NT2/D1 (cell line): ENCODE measurements around the gene ARHGEF10L.

Source experiments
- DNase-seq: peaks from one replicate; pipeline ENCODE4 v3.0.0-alpha.2; 2011; ENCODE audit warnings: low read depth, low spot score
- H3K27me3 ChIP-seq: 2 replicates; pipeline ENCODE4 v1.6.0; 2011; ENCODE audit warnings: mild to moderate bottlenecking; ENCODE audit not compliant: insufficient read length, insufficient read depth
- H3K36me3 ChIP-seq: 2 replicates; pipeline ENCODE4 v1.6.1; 2011; ENCODE audit warnings: mild to moderate bottlenecking, low read length, mixed read lengths; ENCODE audit not compliant: insufficient read depth, insufficient read length
- H3K4me1 ChIP-seq: 2 replicates; pipeline ENCODE4 v1.5.1; 2011; ENCODE audit not compliant: insufficient read depth, insufficient read length
- H3K4me3 ChIP-seq: 2 replicates; pipeline ENCODE4 v1.5.1; 2011; ENCODE audit warnings: low read depth; ENCODE audit not compliant: insufficient read length
- H3K9ac ChIP-seq: 2 replicates; pipeline ENCODE4 v1.6.0; 2011; ENCODE audit warnings: low read depth; ENCODE audit not compliant: insufficient read length
- H3K9me3 ChIP-seq: 2 replicates; pipeline ENCODE4 v1.5.1; 2011; ENCODE audit warnings: mild to moderate bottlenecking, low read length; ENCODE audit not compliant: insufficient read depth
- SUZ12 ChIP-seq: IDR thresholded peaks from 2 replicates; pipeline ENCODE4 v1.6.1; 2011; ENCODE audit not compliant: insufficient read length, insufficient read depth; ENCODE audit errors: extremely low read depth
- YY1 ChIP-seq: IDR thresholded peaks from 2 replicates; pipeline ENCODE4 v1.6.1; 2011; ENCODE audit not compliant: insufficient read length, insufficient read depth
- ZNF274 ChIP-seq: IDR thresholded peaks from 2 replicates; pipeline ENCODE4 v1.6.1; 2011; ENCODE audit warnings: mild to moderate bottlenecking, low read depth, low read length

ARHGEF10L gene

DNA sequence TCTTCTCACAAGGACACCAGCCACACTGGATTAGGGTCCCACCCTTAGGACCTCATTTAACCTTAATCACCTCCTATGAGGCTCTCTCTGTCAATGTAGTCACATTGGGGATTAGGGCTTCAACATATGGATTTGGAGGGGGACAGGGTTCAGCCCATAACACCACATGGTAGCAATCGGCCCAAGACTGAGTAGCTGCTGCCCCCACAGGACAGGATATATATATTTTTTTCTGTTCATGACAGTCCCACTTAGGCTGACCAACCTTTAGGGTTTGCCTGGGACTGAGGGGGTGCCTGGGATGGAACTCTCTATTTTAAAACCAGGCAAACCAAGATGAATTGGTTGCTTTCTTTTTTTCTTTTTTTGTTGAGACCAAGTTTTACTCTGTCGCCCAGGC, 207.4 kb downstream of the ARHGEF10L start:
- TF ChIP-seq YY1 = no peak
- TF ChIP-seq SUZ12 = no peak
- no peak for TF ChIP-seq ZNF274
- Histone ChIP-seq H3K4me1 (peaks cover 4% of the 10 kb centered on the region), H3K4me3 (no peak overlapping the region), H3K27me3 (no peaks in the 10 kb centered on the region), H3K36me3 (no peaks in the 10 kb centered on the region), H3K9me3 (no peaks in the 10 kb centered on the region), H3K9ac (no peak overlapping the region)
- DNase-seq = no peak
